ENCODE results near the gene BRD3. TPM values are rescaled to one million over a fixed set of nuclear protein-coding genes. Genes with fewer than 3 reads are reported as not detected.

The BRD3 gene
- total RNA-seq, 1 experiment from 2014 or later = 4.0 TPM

DNA sequence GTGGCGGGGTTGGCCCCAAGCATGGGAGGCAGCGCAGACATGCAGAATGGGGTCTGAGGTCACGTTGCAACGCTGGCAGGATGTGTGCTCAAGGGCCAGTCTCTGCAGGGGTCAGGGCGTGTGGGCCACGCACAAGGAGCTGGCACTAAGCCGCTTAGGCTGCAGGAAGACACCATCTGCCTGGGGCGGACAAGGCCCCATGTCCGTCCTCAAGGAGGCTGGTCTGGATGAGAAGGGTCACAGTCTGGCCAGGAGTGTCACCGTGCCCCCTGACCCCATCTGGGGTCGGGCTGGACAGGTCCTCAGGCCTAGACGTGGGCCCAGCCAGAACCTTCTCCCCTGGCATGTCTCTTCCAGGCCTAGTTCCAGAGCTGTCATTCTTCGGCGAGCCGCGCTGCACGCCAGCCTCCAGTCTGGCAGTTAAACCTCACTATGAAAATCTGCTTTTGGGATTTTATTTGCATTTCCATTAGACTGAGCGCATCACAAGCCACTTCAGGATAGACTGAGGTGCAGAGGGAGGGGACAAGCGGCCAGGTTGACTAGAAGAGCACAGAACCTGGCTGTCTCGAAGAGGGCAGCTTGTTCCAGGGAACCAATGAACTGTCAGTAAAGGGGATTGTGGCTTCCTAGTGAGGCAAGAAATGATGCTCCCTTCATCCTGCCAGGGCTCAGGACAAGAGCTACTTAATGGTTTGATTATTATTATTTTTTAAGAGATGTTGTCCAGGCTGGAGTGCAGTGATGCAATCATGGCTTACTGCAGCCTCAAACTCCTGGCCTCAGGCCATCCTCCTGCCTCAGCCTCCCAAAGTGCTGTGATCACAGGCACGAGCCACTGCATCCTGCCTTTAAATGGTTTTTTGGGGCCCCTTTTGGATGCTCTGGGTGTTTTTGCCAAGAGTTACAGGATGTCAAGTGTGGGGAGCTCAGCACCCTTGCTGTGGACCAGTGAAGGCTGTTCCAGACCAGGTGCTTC, 38.3 kb downstream of the BRD3 start:
- Histone ChIP-seq H3K9me3 (ENCODE audit: low read length) (no peaks in the 10 kb centered on the region), H3K36me3 (ENCODE audit: insufficient read depth, low read length) (peaks cover 11% of the 10 kb centered on the region; the same call in 1 of the 2 replicates), H3K4me2 (ENCODE audit: low read depth, low read length, poor library complexity, severe bottlenecking) (no peak overlapping the region), H3K9me2 (replicated peaks; ENCODE audit: insufficient read depth, low read length) (no peaks in the 10 kb centered on the region), H3K4me1 (ENCODE audit: low read length) (peaks cover 15% of the 10 kb centered on the region), H3K79me2 (ENCODE audit: low read length) (0 out of 2 replicates have a peak, but pooled peaks cover 3% of the 10 kb centered on the region), H3K27ac (ENCODE audit: low read length) (no peak overlapping the region), H3K4me3 (ENCODE audit: low read length) (no peak overlapping the region), H3K9ac (ENCODE audit: low read length) (no peak overlapping the region), H3K27me3 (ENCODE audit: low read length) (no peaks in the 10 kb centered on the region), H2AFZ (ENCODE audit: low read length) (no peak overlapping the region), H4K20me1 (ENCODE audit: insufficient read depth, low read depth, low read length) (peaks cover 5% of the 10 kb centered on the region; the same call in 1 of the 2 replicates)
- no peak for DNase-seq

DNA sequence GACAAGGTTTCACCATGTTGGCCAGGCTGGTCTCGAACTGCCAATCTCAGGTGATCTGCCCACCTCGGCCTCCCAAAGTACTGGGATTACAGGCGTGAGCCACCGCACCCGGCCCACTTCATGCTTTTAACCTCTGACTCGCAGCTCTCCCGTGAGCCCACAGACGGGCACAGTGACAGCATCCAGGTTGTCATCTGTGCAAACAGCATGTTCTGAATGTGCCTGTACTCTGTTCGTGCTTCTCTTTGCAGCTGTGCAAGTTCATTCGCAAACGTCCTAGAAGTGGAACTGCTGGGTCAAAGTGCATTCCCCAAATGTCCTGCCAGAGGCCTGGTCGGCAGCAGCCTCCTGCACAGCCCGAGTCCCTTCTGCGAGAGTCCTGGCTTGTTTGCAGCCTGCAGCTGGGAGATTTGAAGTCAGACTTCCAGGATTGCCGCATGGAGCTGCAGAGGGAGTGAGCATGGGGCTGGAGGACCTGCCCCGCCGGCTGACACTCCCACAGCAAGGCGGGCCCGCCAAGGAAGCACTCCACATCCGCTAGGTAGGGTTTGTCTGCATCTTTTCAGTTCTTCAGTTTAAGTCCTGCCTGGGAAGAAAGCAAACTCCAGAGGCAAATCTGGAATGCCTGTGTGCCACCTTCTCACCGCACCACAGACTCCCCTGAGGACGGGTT, 39.1 kb downstream of the BRD3 start:
- Histone ChIP-seq H3K27ac (ENCODE audit: low read length) (no peak overlapping the region), H3K9me3 (ENCODE audit: low read length) (no peaks in the 10 kb centered on the region), H2AFZ (ENCODE audit: low read length) (no peak overlapping the region), H3K9me2 (replicated peaks; ENCODE audit: insufficient read depth, low read length) (no peaks in the 10 kb centered on the region), H3K4me3 (ENCODE audit: low read length) (no peak overlapping the region), H3K4me2 (ENCODE audit: low read depth, low read length, poor library complexity, severe bottlenecking) (no peak overlapping the region), H4K20me1 (ENCODE audit: insufficient read depth, low read depth, low read length) (peaks cover 5% of the 10 kb centered on the region; the same call in 1 of the 2 replicates), H3K79me2 (ENCODE audit: low read length) (0 out of 2 replicates have a peak, but pooled peaks cover 3% of the 10 kb centered on the region), H3K36me3 (ENCODE audit: insufficient read depth, low read length) (peaks cover 11% of the 10 kb centered on the region; the same call in 1 of the 2 replicates), H3K4me1 (ENCODE audit: low read length) (peaks cover 18% of the 10 kb centered on the region), H3K9ac (ENCODE audit: low read length) (no peak overlapping the region), H3K27me3 (ENCODE audit: low read length) (no peaks in the 10 kb centered on the region)
- DNase-seq = no peak

DNA sequence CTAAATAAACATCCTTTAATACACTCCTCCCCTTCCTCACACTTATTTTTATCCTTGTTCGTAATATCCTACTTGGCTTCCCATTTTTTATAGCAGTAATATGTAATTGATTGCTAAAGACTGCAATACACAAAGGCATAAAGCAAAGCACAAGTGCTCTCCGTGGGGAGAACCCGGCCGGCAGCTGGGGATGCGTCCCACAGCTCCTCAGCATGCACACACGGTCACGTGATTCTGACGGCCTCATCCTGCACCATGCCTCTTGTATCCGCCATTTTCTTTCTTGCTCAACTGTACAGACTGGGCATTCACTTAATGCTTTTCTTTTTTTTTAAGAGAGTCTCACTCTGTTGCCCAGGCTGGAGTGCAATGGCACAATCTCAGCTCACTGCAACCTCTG, 39.8 kb downstream of the BRD3 start:
- Histone ChIP-seq H3K27me3 (ENCODE audit: low read length) (no peaks in the 10 kb centered on the region), H3K4me3 (ENCODE audit: low read length) (no peak overlapping the region), H3K79me2 (ENCODE audit: low read length) (0 out of 2 replicates have a peak, but pooled peaks cover 3% of the 10 kb centered on the region), H3K27ac (ENCODE audit: low read length) (no peak overlapping the region), H3K9ac (ENCODE audit: low read length) (no peak overlapping the region), H3K9me2 (replicated peaks; ENCODE audit: insufficient read depth, low read length) (no peaks in the 10 kb centered on the region), H3K9me3 (ENCODE audit: low read length) (no peaks in the 10 kb centered on the region), H4K20me1 (ENCODE audit: insufficient read depth, low read depth, low read length) (peaks cover 5% of the 10 kb centered on the region; the same call in 1 of the 2 replicates), H2AFZ (ENCODE audit: low read length) (no peak overlapping the region), H3K4me2 (ENCODE audit: low read depth, low read length, poor library complexity, severe bottlenecking) (no peak overlapping the region), H3K4me1 (ENCODE audit: low read length) (peaks cover 18% of the 10 kb centered on the region), H3K36me3 (ENCODE audit: insufficient read depth, low read length) (peaks cover 5% of the 10 kb centered on the region; the same call in 1 of the 2 replicates)
- no peak for DNase-seq

DNA sequence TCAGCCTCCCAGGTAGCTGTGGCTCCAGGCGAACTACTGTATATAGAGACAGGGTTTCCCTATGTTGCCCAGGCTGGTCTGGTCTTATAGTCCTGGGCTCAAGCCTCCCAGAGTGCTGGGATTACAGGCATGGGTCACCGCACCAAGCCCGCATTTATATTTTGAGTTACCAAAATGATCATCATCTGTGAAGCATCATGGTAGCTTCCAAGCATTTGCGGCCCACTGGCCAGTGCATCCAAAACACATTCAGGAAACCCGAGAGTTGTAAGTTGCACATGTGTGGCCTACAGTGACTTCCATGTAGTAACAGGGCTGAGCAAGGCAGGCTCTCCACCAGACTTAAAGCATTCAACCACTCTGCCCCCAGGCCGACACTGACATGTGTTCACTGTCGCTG, 40.3 kb downstream of the BRD3 start:
- H3K9me2 ChIP-seq (replicated peaks; ENCODE audit: insufficient read depth, low read length) = no peaks in the 10 kb centered on the region
- H3K27ac ChIP-seq (ENCODE audit: low read length) = no peak overlapping the region
- no peak overlapping the region for H2AFZ ChIP-seq (ENCODE audit: low read length)

DNA sequence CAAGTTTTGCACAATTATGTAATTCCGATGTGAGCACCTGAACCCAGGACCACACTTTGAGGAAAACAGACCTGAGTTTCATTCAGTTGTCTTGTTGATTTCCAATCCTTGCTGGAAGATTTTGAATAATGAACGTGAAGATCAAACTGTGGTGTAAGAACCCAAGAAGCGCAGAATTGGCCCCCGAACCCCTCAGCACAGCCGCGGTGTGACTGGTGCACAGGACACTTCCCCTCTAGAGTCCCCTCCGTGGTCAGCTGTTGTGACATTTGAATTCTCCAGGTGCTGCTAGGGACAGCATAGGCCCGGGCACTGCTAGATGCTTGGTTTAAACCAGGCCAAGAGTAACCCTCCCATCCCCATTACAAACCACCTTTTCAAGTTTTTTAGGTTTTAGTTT, 40.8 kb downstream of the BRD3 start:
- Histone ChIP-seq H3K27ac (ENCODE audit: low read length) (no peak overlapping the region), H2AFZ (ENCODE audit: low read length) (no peak overlapping the region), H3K9me3 (ENCODE audit: low read length) (no peaks in the 10 kb centered on the region), H3K4me1 (ENCODE audit: low read length) (peaks cover 18% of the 10 kb centered on the region), H3K4me3 (ENCODE audit: low read length) (no peak overlapping the region; the same call in 1 of the 2 replicates), H3K79me2 (ENCODE audit: low read length) (0 out of 2 replicates have a peak, but pooled peaks cover 3% of the 10 kb centered on the region), H4K20me1 (ENCODE audit: insufficient read depth, low read depth, low read length) (peaks cover 5% of the 10 kb centered on the region; the same call in 1 of the 2 replicates), H3K27me3 (ENCODE audit: low read length) (no peaks in the 10 kb centered on the region), H3K4me2 (ENCODE audit: low read depth, low read length, poor library complexity, severe bottlenecking) (peak overlapping the region; percentile 81), H3K9ac (ENCODE audit: low read length) (no peak overlapping the region), H3K36me3 (ENCODE audit: insufficient read depth, low read length) (peaks cover 5% of the 10 kb centered on the region; the same call in 1 of the 2 replicates), H3K9me2 (replicated peaks; ENCODE audit: insufficient read depth, low read length) (no peaks in the 10 kb centered on the region)
- no peak for DNase-seq

More for the DNA sequence above, 40.3 kb downstream of the BRD3 start:
- no peaks in the 10 kb centered on the region for H3K27me3 ChIP-seq (ENCODE audit: low read length)
- no peaks in the 10 kb centered on the region for H3K9me3 ChIP-seq (ENCODE audit: low read length)
- H3K4me2 ChIP-seq (ENCODE audit: low read depth, low read length, poor library complexity, severe bottlenecking) = no peak overlapping the region
- peaks cover 18% of the 10 kb centered on the region for H3K4me1 ChIP-seq (ENCODE audit: low read length)
- peaks cover 5% of the 10 kb centered on the region; the same call in 1 of the 2 replicates for H4K20me1 ChIP-seq (ENCODE audit: insufficient read depth, low read depth, low read length)
- H3K36me3 ChIP-seq (ENCODE audit: insufficient read depth, low read length) = peaks cover 5% of the 10 kb centered on the region; the same call in 1 of the 2 replicates
- no peak for DNase-seq
- 0 out of 2 replicates have a peak, but pooled peaks cover 3% of the 10 kb centered on the region for H3K79me2 ChIP-seq (ENCODE audit: low read length)
- no peak overlapping the region for H3K9ac ChIP-seq (ENCODE audit: low read length)
- H3K4me3 ChIP-seq (ENCODE audit: low read length) = no peak overlapping the region

DNA sequence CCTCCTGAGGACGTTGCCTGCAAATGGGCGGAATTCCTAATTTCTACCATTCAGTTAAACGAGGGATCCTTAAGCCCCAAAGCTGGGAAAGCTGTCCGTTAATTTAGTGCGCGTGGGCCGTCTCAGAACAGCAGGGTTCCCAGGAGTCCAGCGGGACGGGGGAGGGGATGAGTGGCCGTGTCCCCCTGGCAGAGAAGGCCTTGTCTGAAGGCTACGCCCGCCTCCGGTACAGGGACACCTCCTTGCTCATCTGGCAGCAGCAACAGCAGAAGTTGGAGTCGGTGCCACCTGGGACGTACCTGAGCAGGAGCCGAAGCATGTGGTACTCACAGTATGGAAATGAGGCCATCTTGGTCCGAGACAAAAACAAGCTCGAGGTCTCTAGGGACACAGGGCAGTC, 41.2 kb downstream of the BRD3 start:
- Histone ChIP-seq H3K4me1 (ENCODE audit: low read length) (peaks cover 18% of the 10 kb centered on the region), H3K79me2 (ENCODE audit: low read length) (0 out of 2 replicates have a peak, but pooled peaks cover 3% of the 10 kb centered on the region), H4K20me1 (ENCODE audit: insufficient read depth, low read depth, low read length) (peaks cover 5% of the 10 kb centered on the region; the same call in 1 of the 2 replicates), H2AFZ (ENCODE audit: low read length) (no peak overlapping the region), H3K36me3 (ENCODE audit: insufficient read depth, low read length) (peaks cover 5% of the 10 kb centered on the region; the same call in 1 of the 2 replicates), H3K4me2 (ENCODE audit: low read depth, low read length, poor library complexity, severe bottlenecking) (peak overlapping the region; percentile 81), H3K9me2 (replicated peaks; ENCODE audit: insufficient read depth, low read length) (no peaks in the 10 kb centered on the region), H3K27me3 (ENCODE audit: low read length) (no peaks in the 10 kb centered on the region), H3K9ac (ENCODE audit: low read length) (peak overlapping the region; percentile 75), H3K4me3 (ENCODE audit: low read length) (peak overlapping the region; percentile 77), H3K27ac (ENCODE audit: low read length) (peak overlapping the region; percentile 75; the same call in 1 of the 2 replicates), H3K9me3 (ENCODE audit: low read length) (no peaks in the 10 kb centered on the region)
- DNase-seq = no peak

DNA sequence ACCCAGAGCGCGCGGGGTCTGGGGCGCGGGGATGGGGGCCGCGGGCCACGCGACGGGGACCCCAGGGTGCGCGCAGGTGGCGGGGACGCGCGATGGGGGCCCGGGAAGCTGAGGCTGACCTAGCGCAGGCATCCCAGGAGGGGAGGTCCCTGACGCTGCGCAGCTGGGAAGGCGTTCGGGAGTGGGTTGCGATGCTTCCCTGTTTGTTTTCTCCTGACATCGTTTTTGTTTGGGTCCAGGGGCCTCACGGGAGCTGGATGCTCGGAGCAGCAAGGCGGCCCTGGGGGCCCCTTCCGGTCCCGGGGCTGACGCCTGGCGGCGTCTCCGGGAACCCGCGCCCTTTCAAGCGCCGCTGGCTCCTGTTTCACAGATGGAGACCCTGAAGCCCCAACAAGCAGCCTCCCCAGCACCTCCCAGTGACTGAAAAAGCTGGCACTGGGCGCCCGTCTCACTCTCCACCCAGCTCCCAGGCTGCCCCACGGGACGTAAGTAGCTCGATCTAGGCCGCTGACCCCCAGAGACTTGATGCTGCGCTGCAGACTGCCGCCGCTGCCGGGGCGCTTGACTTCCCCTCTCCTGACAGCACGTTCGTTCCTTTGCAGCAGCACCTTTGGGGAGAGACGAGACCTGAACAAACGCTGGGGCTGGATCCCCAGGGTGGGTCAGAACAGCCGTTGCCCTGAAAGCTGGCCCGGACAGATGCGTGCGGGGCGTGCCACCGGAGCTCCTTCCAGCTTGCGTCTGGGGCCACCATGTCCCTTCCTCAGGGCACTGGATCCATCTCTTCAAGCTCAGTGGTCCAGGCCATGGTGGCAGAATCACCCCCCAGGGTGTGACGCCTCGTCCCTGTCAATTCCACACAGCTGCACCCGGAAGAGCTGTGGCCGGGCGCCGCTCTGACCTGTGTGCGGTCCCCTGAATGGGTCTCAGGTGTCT, 42.0 kb downstream of the BRD3 start:
- Histone ChIP-seq H3K27me3 (ENCODE audit: low read length) (no peaks in the 10 kb centered on the region), H4K20me1 (ENCODE audit: insufficient read depth, low read depth, low read length) (peaks cover 5% of the 10 kb centered on the region; the same call in 1 of the 2 replicates), H3K36me3 (ENCODE audit: insufficient read depth, low read length) (peaks cover 5% of the 10 kb centered on the region; the same call in 1 of the 2 replicates), H3K27ac (ENCODE audit: low read length) (peak overlapping the region; percentile 75), H2AFZ (ENCODE audit: low read length) (no peak overlapping the region), H3K4me2 (ENCODE audit: low read depth, low read length, poor library complexity, severe bottlenecking) (peak overlapping the region; percentile 81), H3K9me2 (replicated peaks; ENCODE audit: insufficient read depth, low read length) (no peaks in the 10 kb centered on the region), H3K79me2 (ENCODE audit: low read length) (0 out of 2 replicates have a peak, but pooled peaks cover 3% of the 10 kb centered on the region), H3K9ac (ENCODE audit: low read length) (peak overlapping the region; percentile 75), H3K4me3 (ENCODE audit: low read length) (peak overlapping the region; percentile 77), H3K9me3 (ENCODE audit: low read length) (no peaks in the 10 kb centered on the region), H3K4me1 (ENCODE audit: low read length) (peaks cover 18% of the 10 kb centered on the region)
- DNase-seq = peak; percentile 90

Data from Karpas-422 (cell line).